K562 (cell line): Measurements from ENCODE around the gene KLHL22. TPM values are rescaled to one million over a fixed set of nuclear protein-coding genes. Genes with fewer than 3 reads are reported as not detected.

Experiments
- ARID3B ChIP-seq: fragments of 250-450 bp; sonication (Bioruptor Pico); IDR thresholded peaks from 2 replicates; pipeline ENCODE4 v1.4.0; 2020; ENCODE audit warnings: borderline replicate concordance
- BRD4 ChIP-seq: fragments of 200-600 bp; sonication (generic); IDR thresholded peaks from 2 replicates; pipeline ENCODE4 v1.6.1; 2017; ENCODE audit warnings: inconsistent platforms
- BRF1 ChIP-seq: IDR thresholded peaks from 3 replicates; pipeline ENCODE4 v1.6.1; 2011; ENCODE audit warnings: borderline replicate concordance, mild to moderate bottlenecking; ENCODE audit not compliant: insufficient read length; ENCODE audit errors: extremely low read depth
- CAMTA2 ChIP-seq: fragments of 250-450 bp; sonication (Bioruptor Pico); conservative IDR thresholded peaks from 2 replicates; pipeline ENCODE4 v1.5.1; 2022
- CEBPB ChIP-seq: fragments of 450-650 bp; IDR thresholded peaks from 2 replicates; pipeline ENCODE4 v1.6.1; 2016; ENCODE audit warnings: missing genetic modification characterization, missing compliant biosample characterization
- HCFC1 ChIP-seq: IDR thresholded peaks from 2 replicates; pipeline ENCODE4 v1.6.1; 2012; ENCODE audit warnings: low read depth, low read length, improper control_type of control experiment
- HDAC1 ChIP-seq, 2 experiments: fragments of 450-650 bp; IDR thresholded peaks; 2 replicates each; pipeline ENCODE4 v1.6.1; 2016 to 2017; ENCODE audit warnings: inconsistent platforms in 1 of 2, mild to moderate bottlenecking in 1 of 2, moderate library complexity in 1 of 2
- KAT7 ChIP-seq: sonication (generic); formaldehyde crosslinking; IDR thresholded peaks from 2 replicates; pipeline ENCODE4 v1.8.0; 2022; ENCODE audit warnings: missing genetic modification reagents, mild to moderate bottlenecking, borderline replicate concordance
- KDM5B ChIP-seq: fragments of 200-600 bp; sonication (generic); IDR thresholded peaks from 2 replicates; pipeline ENCODE4 v1.6.1; 2012; ENCODE audit warnings: low read depth, mild to moderate bottlenecking, moderate library complexity, low read length, control low read depth, inconsistent platforms; ENCODE audit not compliant: insufficient replicate concordance
- KLF13 ChIP-seq: fragments of 450-650 bp; IDR thresholded peaks from 2 replicates; pipeline ENCODE4 v1.6.1; 2016; ENCODE audit warnings: missing genetic modification characterization, low read depth, mild to moderate bottlenecking, missing compliant biosample characterization, moderate library complexity, borderline replicate concordance
- MEF2D ChIP-seq: conservative IDR thresholded peaks from 2 replicates; pipeline ENCODE4 v1.6.1; 2016; ENCODE audit warnings: low read depth, missing genetic modification characterization, missing compliant biosample characterization
- PCBP1 ChIP-seq: fragments of 200-400 bp; formaldehyde crosslinking; IDR thresholded peaks from 2 replicates; pipeline ENCODE4 v1.6.1; 2018; ENCODE audit warnings: mild to moderate bottlenecking, low read depth, low read length; ENCODE audit not compliant: poor library complexity, severe bottlenecking
- PCBP2 ChIP-seq: fragments of 200-400 bp; formaldehyde crosslinking; IDR thresholded peaks from 2 replicates; pipeline ENCODE4 v1.6.1; 2018; ENCODE audit warnings: low read length, low read depth, mild to moderate bottlenecking, moderate library complexity; ENCODE audit not compliant: poor library complexity, severe bottlenecking
- RFX1 ChIP-seq: fragments of 450-650 bp; IDR thresholded peaks from 2 replicates; pipeline ENCODE4 v1.6.1; 2016; ENCODE audit warnings: mild to moderate bottlenecking, moderate library complexity
- SRF ChIP-seq, 2 experiments: fragments of 250-450, 450-650 bp in 1 of 2; sonication (Bioruptor Pico) in 1 of 2; sonication (generic) in 1 of 2; formaldehyde crosslinking; IDR thresholded peaks; 2 replicates each; pipeline versions ENCODE4 v1.5.0 to v1.5.1; 2020 to 2022; ENCODE audit warnings: mild to moderate bottlenecking in 1 of 2, missing genetic modification reagents in 1 of 2
- ZBTB11 ChIP-seq, 3 experiments: fragments of 200-800 bp in 1 of 3; fragments of 250-450 bp in 1 of 3; fragments of 450-650 bp in 1 of 3; sonication (Bioruptor Pico) in 1 of 3; sonication (Bioruptor generic) in 1 of 3; formaldehyde crosslinking in 1 of 3; IDR thresholded peaks; 2 replicates each; pipeline versions ENCODE4 v1.6.1 to v1.8.0; 2016 to 2022; ENCODE audit warnings: mild to moderate bottlenecking in 2 of 3, missing genetic modification characterization in 2 of 3, missing compliant biosample characterization in 1 of 3, moderate library complexity in 1 of 3
- ZBTB7A ChIP-seq: IDR thresholded peaks from 2 replicates; pipeline ENCODE4 v1.6.1; 2011; ENCODE audit warnings: low read depth, mild to moderate bottlenecking, low read length, moderate library complexity, borderline replicate concordance; ENCODE audit not compliant: control insufficient read depth
- ZC3H4 ChIP-seq: sonication (generic); formaldehyde crosslinking; IDR thresholded peaks from 2 replicates; pipeline ENCODE4 v1.9.0; 2021; ENCODE audit warnings: missing genetic modification reagents, borderline replicate concordance
- ZFX ChIP-seq: sonication (generic); formaldehyde crosslinking; IDR thresholded peaks from 2 replicates; pipeline ENCODE4 v1.8.0; 2022; ENCODE audit warnings: mild to moderate bottlenecking, missing genetic modification reagents, moderate library complexity
- ZNF12 ChIP-seq: sonication (generic); formaldehyde crosslinking; IDR thresholded peaks from 2 replicates; pipeline ENCODE4 v1.4.0; 2020; ENCODE audit warnings: mild to moderate bottlenecking, missing genetic modification reagents
- ZNF175 ChIP-seq: fragments of 200-800 bp; sonication (Bioruptor generic); IDR thresholded peaks from 2 replicates; pipeline ENCODE4 v1.6.1; 2016; ENCODE audit warnings: low read depth, mild to moderate bottlenecking, missing genetic modification characterization, missing compliant biosample characterization
- ZNF586 ChIP-seq: fragments of 450-650 bp; formaldehyde crosslinking; conservative IDR thresholded peaks from 2 replicates; pipeline ENCODE4 v1.4.0; 2020; ENCODE audit warnings: mild to moderate bottlenecking, moderate library complexity
- polyA plus RNA-seq, 8 experiments: library from polyadenylated mRNA; depleted of rRNA in 4 of 8; stranded (reverse) in 5 of 8; unstranded in 3 of 8; fragments of >200 nt; fragmentation: Nextera tagmentation in 2 of 8; fragmentation: Illumina TruSeq in 1 of 8; extraction: Ambion mirVana in 2 of 8; extraction: Trizol in 1 of 8; gene quantifications; 2 replicates each; pipeline versions ENCODE4 v1.2.1 to v1.2.3, GENCODE V29; 2011 to 2014; ENCODE audit warnings: inconsistent platforms in 1 of 8, missing spikeins in 1 of 8
- total RNA-seq, 7 experiments: library from RNA; depleted of rRNA in 6 of 7; stranded (reverse); fragments of >200 nt in 6 of 7; fragmentation: Illumina TruSeq in 2 of 7; extraction: Trizol in 2 of 7; gene quantifications; 2 replicates each; pipeline versions ENCODE4 v1.2.1 to v1.2.3, GENCODE V29; 2011 to 2021; ENCODE audit warnings: low replicate concordance in 1 of 7

Gene KLHL22
- total and polyA plus RNA-seq, 9 of the 15 experiments (the other 6 are each of a cell fraction or from before 2014, with no cell fraction given), result 1.3 to 25.6 (median 15.2) TPM

GRCh38 chr22:20494978-20495860 is at the start of gene KLHL22 (continued):
- no peak for TF ChIP-seq ZBTB11 (CRISPR knock-in tag; IDR thresholded peaks at IDR 0.05)
- TF ChIP-seq CEBPB (tag), result no peak
- no peak for TF ChIP-seq RFX1
- peak; percentile 75 for TF ChIP-seq PCBP1
- peak in 1 of 2 experiments; percentile 22; a peak in 1 of 4 replicates for TF ChIP-seq SRF (CRISPR knock-in tag; IDR thresholded peaks at IDR 0.05)
- TF ChIP-seq ZBTB7A, result no peak; the same call in 1 of the 2 replicates
- no peak for TF ChIP-seq BRD4
- TF ChIP-seq ZFX, result no peak
- peak; percentile 19; the same call in 1 of the 2 replicates for TF ChIP-seq HCFC1
- peak; percentile 51; the same call in 1 of the 2 replicates for TF ChIP-seq KLF13 (tag)
- no peak for TF ChIP-seq ZNF12 (CRISPR knock-in tag)
- TF ChIP-seq ZNF175 (CRISPR knock-in tag), result no peak
- TF ChIP-seq MEF2D (tag), result no peak
- TF ChIP-seq ZNF586, result no peak
- no peak for TF ChIP-seq HDAC1 (IDR thresholded peaks at IDR 0.05)
- no peak for TF ChIP-seq BRF1
- TF ChIP-seq KAT7 (CRISPR knock-in tag), result no peak
- TF ChIP-seq CAMTA2, result no peak
- TF ChIP-seq ZC3H4 (CRISPR knock-in tag), result no peak
- peak; percentile 91 for TF ChIP-seq KDM5B
- TF ChIP-seq PCBP2, result no peak
- TF ChIP-seq ARID3B (CRISPR knock-in tag), result no peak
